ENCODE data around the gene KIF2C. TPM values are rescaled to one million over a fixed set of nuclear protein-coding genes. Genes with fewer than 3 reads are reported as not detected.
A peak's percentile ranks its signal among the peaks of the same experiment; 100 is the strongest.

The KIF2C gene
- total and polyA plus RNA-seq, 9 of the 15 experiments (the other 6 are each of a cell fraction or from before 2014, with no cell fraction given), result 84.9 to 226 (median 169) TPM

DNA sequence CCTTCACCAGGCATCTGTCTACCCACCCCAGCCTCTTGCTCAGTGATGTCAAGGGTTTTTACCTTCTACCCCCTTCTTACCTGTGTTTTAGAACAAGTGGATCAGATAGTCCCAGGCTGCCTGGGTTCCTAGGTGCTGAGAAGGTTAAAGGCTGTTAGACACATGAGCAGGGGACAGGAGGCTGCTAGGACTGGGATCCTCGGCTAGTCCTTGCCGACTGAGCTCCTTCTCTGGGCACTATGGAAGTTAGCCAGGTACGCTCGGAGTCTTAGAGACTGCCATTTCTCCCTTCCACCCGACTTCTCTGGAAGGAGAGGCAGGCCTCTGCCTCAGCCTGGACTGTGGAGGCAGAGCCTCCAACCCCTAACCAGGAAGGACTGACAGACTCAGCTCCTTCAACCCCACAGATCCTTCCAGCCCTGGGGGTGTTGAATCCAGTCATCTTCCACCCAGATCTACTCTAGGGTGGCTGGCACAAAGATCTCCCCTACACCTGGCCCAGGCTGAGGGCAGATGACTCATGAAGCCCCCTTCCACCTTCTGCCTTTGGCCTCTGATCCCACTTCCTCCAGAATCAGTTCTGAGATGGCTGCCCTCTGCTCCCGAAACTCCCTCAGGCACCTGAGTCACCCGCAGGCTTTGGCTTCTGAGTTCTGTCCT, 67.2 kb downstream of the KIF2C start, which contains the start of gene DYNLT4 (continued):
- TF ChIP-seq, protein P1, sequence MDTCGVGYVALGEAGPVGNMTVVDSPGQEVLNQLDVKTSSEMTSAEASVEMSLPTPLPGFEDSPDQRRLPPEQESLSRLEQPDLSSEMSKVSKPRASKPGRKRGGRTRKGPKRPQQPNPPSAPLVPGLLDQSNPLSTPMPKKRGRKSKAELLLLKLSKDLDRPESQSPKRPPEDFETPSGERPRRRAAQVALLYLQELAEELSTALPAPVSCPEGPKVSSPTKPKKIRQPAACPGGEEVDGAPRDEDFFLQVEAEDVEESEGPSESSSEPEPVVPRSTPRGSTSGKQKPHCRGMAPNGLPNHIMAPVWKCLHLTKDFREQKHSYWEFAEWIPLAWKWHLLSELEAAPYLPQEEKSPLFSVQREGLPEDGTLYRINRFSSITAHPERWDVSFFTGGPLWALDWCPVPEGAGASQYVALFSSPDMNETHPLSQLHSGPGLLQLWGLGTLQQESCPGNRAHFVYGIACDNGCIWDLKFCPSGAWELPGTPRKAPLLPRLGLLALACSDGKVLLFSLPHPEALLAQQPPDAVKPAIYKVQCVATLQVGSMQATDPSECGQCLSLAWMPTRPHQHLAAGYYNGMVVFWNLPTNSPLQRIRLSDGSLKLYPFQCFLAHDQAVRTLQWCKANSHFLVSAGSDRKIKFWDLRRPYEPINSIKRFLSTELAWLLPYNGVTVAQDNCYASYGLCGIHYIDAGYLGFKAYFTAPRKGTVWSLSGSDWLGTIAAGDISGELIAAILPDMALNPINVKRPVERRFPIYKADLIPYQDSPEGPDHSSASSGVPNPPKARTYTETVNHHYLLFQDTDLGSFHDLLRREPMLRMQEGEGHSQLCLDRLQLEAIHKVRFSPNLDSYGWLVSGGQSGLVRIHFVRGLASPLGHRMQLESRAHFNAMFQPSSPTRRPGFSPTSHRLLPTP (IDR thresholded peaks at IDR 0.05; ENCODE audit: borderline replicate concordance, extremely low read depth, insufficient read length), result no peak
- TF ChIP-seq MITF (IDR thresholded peaks at IDR 0.05), result peak; percentile 39; the same call in 1 of the 2 replicates
- TF ChIP-seq ZNF12 (CRISPR knock-in tag; IDR thresholded peaks at IDR 0.05), result 0 out of 2 replicates have a peak, but pooled peaks have one; percentile 20
- TF ChIP-seq RFX7 (CRISPR knock-in tag; IDR thresholded peaks at IDR 0.05), result no peak
- 0 out of 2 replicates have a peak, but pooled peaks have one; percentile 8 for TF ChIP-seq CC2D1A (IDR thresholded peaks at IDR 0.05)
- peak in 2 of 3 experiments; percentile 62 to 84 for TF ChIP-seq YY1 (IDR thresholded peaks at IDR 0.05; ENCODE audit: borderline replicate concordance in 1 of 3, control insufficient read depth in 1 of 3, extremely low read depth in 1 of 3, insufficient read depth in 3 of 3, insufficient read length in 1 of 3, insufficient replicate concordance in 2 of 3, low read depth in 1 of 3, low read length in 2 of 3)
- 0 out of 4 replicates have a peak, but pooled peaks of 1 of the 2 experiments have one; percentile 60 for TF ChIP-seq UBTF (IDR thresholded peaks at IDR 0.05; ENCODE audit: borderline replicate concordance in 1 of 2, low read depth in 2 of 2, low read length in 2 of 2)
- peak; percentile 55; the same call in 1 of the 2 replicates for TF ChIP-seq BRD4 (IDR thresholded peaks at IDR 0.05)
- peak; percentile 7; the same call in 1 of the 2 replicates for TF ChIP-seq TAF7 (tag; IDR thresholded peaks at IDR 0.05)
- TF ChIP-seq TAF1 (IDR thresholded peaks at IDR 0.05; ENCODE audit: control insufficient read depth, extremely low read depth, insufficient read depth, low read length, severe bottlenecking), result peak; percentile 60
- TF ChIP-seq ZC3H11A (IDR thresholded peaks at IDR 0.05; ENCODE audit: low read depth, low read length), result 0 out of 2 replicates have a peak, but pooled peaks have one; percentile 15
- TF ChIP-seq ETS1 (conservative IDR thresholded peaks at IDR 0.05; ENCODE audit: control insufficient read depth, low read depth, low read length), result 0 out of 2 replicates have a peak, but pooled peaks have one; percentile 75
- TF ChIP-seq ZNF740 (CRISPR knock-in tag; IDR thresholded peaks at IDR 0.05), result no peak
- no peak for TF ChIP-seq ZNF740 (tag; IDR thresholded peaks at IDR 0.05)
- no peak for TF ChIP-seq SNAPC5 (CRISPR knock-in tag; IDR thresholded peaks at IDR 0.05)

All from K562 (cell line).